GM12878 (cell line): Measurements from ENCODE around the gene GPC6. TPM values are rescaled to one million over a fixed set of nuclear protein-coding genes. Genes with fewer than 3 reads are reported as not detected.

Experiments
- ATAC-seq: fragments of 200-7000 bp; cut with Tn5 transposase; 3 replicates; pipeline ENCODE4 v1.9.1; 2020; ENCODE audit warnings: mild to moderate bottlenecking, moderate library complexity
- BruUV-seq: library from RNA; stranded (reverse); fragments of 400-500 nt; replicated peaks from 2 replicates; lab custom pipeline; 2021; lab: Mats Ljungman, UMichigan
- CTCF ChIA-PET: fragments of 300-600 bp; sonication (Branson Sonifier 250); formaldehyde crosslinking; extraction: SDS; loops from one replicate; lab custom pipeline; 2021; ENCODE audit warnings: inconsistent platforms; lab: Yijun Ruan, JAX
- POLR2A ChIA-PET: fragments of 350-600 bp; formaldehyde crosslinking; extraction: SDS; loops from one replicate; lab custom pipeline; 2021; ENCODE audit warnings: inconsistent platforms; lab: Charles Lee
- RAD21 ChIA-PET: fragments of 300-600 bp; sonication (Branson Sonifier 250); formaldehyde crosslinking; loops from one replicate; lab custom pipeline; 2023; ENCODE audit warnings: antibody characterized with exemption; ENCODE audit not compliant: unreplicated experiment; lab: Charles Lee
- SMC1A ChIA-PET: fragments of 300-600 bp; sonication (Branson Sonifier 250); formaldehyde crosslinking; loops from one replicate; lab custom pipeline; 2023; ENCODE audit not compliant: unreplicated experiment, uncharacterized antibody; lab: Charles Lee
- DNase-seq: peaks from one replicate; pipeline ENCODE4 v3.0.0-alpha.2; 2011; ENCODE audit warnings: low read depth, low spot score
- FAIRE-seq: peaks from 3 replicates; lab custom pipeline; 2011; peaks lifted over from hg19 to GRCh38; lab: Jason Lieb, UNC
- H2AFZ ChIP-seq: 2 replicates; pipeline ENCODE4 v1.6.0; 2011; ENCODE audit warnings: low read depth, low read length, control low read depth; ENCODE audit not compliant: control insufficient read depth
- H3K27ac ChIP-seq: 2 replicates; pipeline ENCODE4 v1.5.1; 2011; ENCODE audit warnings: control low read depth; ENCODE audit not compliant: control insufficient read depth, insufficient read depth
- H3K27me3 ChIP-seq, 2 experiments: replicated peaks in 1 of 2; 2 replicates each; pipeline versions ENCODE4 v1.6.0 to v1.6.1; 2011; ENCODE audit warnings: low read length in 1 of 2; ENCODE audit not compliant: control insufficient read depth in 2 of 2, insufficient read depth in 2 of 2
- H3K36me3 ChIP-seq, 2 experiments: 2 replicates each; pipeline ENCODE4 v1.5.1; 2011; ENCODE audit warnings: low read length in 1 of 2; ENCODE audit not compliant: control insufficient read depth in 2 of 2, insufficient read depth in 2 of 2
- H3K4me1 ChIP-seq: 2 replicates; pipeline ENCODE4 v1.6.1; 2011; ENCODE audit warnings: mild to moderate bottlenecking, low read length, moderate library complexity, mixed read lengths; ENCODE audit not compliant: control insufficient read depth, insufficient read depth
- H3K4me2 ChIP-seq: 2 replicates; pipeline ENCODE4 v1.6.0; 2011; ENCODE audit warnings: control low read depth; ENCODE audit not compliant: control insufficient read depth, insufficient read depth
- H3K4me3 ChIP-seq: fragments of 200-600 bp; sonication (generic); 2 replicates; pipeline ENCODE4 v1.5.1; 2016
- H3K79me2 ChIP-seq: 2 replicates; pipeline ENCODE4 v1.6.0; 2011; ENCODE audit warnings: low read length; ENCODE audit not compliant: control insufficient read depth, insufficient read depth
- H3K9ac ChIP-seq: 2 replicates; pipeline ENCODE4 v1.8.0; 2011; ENCODE audit warnings: low read length, control low read depth, mixed read lengths; ENCODE audit not compliant: control insufficient read depth, insufficient read depth
- H3K9me3 ChIP-seq: replicated peaks from 3 replicates; pipeline ENCODE4 v1.5.1; 2011; ENCODE audit warnings: mild to moderate bottlenecking, low read length; ENCODE audit not compliant: control insufficient read depth, insufficient read depth
- H4K20me1 ChIP-seq: 2 replicates; pipeline ENCODE4 v1.6.0; 2011; ENCODE audit not compliant: control insufficient read depth, insufficient read depth
- BMI1 ChIP-seq: fragments of 450-650 bp; IDR thresholded peaks from 2 replicates; pipeline ENCODE4 v1.6.1; 2016; ENCODE audit warnings: mild to moderate bottlenecking, moderate library complexity, borderline replicate concordance
- EP300 ChIP-seq, 2 experiments: fragments of 150-350 bp in 1 of 2; IDR thresholded peaks; 2 replicates each; pipeline ENCODE4 v1.6.1; 2011 to 2012; ENCODE audit warnings: low read depth in 2 of 2, low read length in 2 of 2, borderline replicate concordance in 1 of 2, improper control_type of control experiment in 1 of 2, inconsistent platforms in 1 of 2; ENCODE audit not compliant: control insufficient read depth in 1 of 2
- NR2C1 ChIP-seq: fragments of 450-650 bp; IDR thresholded peaks from 2 replicates; pipeline ENCODE4 v1.6.1; 2017; ENCODE audit warnings: antibody characterized with exemption, mild to moderate bottlenecking, moderate library complexity
- REST ChIP-seq: IDR thresholded peaks from 2 replicates; pipeline ENCODE4 v1.6.1; 2012; ENCODE audit warnings: mild to moderate bottlenecking, low read depth, low read length
- SRF ChIP-seq, 2 experiments: IDR thresholded peaks; 2 replicates each; pipeline ENCODE4 v1.6.1; 2011; ENCODE audit warnings: low read depth in 2 of 2, low read length in 2 of 2, mild to moderate bottlenecking in 1 of 2, moderate library complexity in 1 of 2
- SUPT20H ChIP-seq: IDR thresholded peaks from 2 replicates; pipeline ENCODE4 v1.6.1; 2011; ENCODE audit warnings: low read depth, mild to moderate bottlenecking, low read length, moderate library complexity, borderline replicate concordance; ENCODE audit not compliant: control insufficient read depth
- USF1 ChIP-seq: IDR thresholded peaks from 2 replicates; pipeline ENCODE4 v1.6.1; 2011; ENCODE audit warnings: borderline replicate concordance, low read depth, mild to moderate bottlenecking, moderate library complexity, mixed read lengths, low read length; ENCODE audit not compliant: insufficient read depth; ENCODE audit errors: extremely low read length
- ZBED1 ChIP-seq: IDR thresholded peaks from 2 replicates; pipeline ENCODE4 v1.6.1; 2016; ENCODE audit warnings: borderline replicate concordance
- WGBS: methylation state at CpG from one replicate; pipeline ENCODE4 v1.1.6; 2016; ENCODE audit warnings: low lambda C conversion rate; ENCODE audit not compliant: insufficient replicate concordance, insufficient coverage; ENCODE audit errors: missing lambda C conversion rate; 5-methylcytosine and 5-hydroxymethylcytosine counted together
- in situ Hi-C: fragments of 300-500 bp; cut with MboI; formaldehyde crosslinking; loops from 9 replicates; pipeline ENCODE4 v1.14.3; 2018; ENCODE audit warnings: mixed read lengths
- intact Hi-C: fragments of 100-400 bp; cut with micrococcal nuclease; formaldehyde crosslinking; loops from one replicate; pipeline ENCODE4 v1.14.2; 2022; ENCODE audit not compliant: unreplicated experiment
- polyA plus RNA-seq, 11 experiments: library from polyadenylated mRNA; depleted of rRNA in 4 of 11; unstranded in 6 of 11; stranded (reverse) in 5 of 11; fragments of >200 nt; fragmentation: Nextera tagmentation in 4 of 11; fragmentation: Illumina TruSeq in 1 of 11; extraction: Ambion mirVana in 4 of 11; extraction: Trizol in 1 of 11; gene quantifications; 1 replicate in 1 of 11; 2 replicates in 10 of 11; pipeline versions ENCODE4 v1.2.1 to v1.2.3, GENCODE V29; 2011 to 2016; ENCODE audit warnings: inconsistent platforms in 2 of 11, missing spikeins in 2 of 11, low read depth in 1 of 11
- total RNA-seq, 4 experiments: library from RNA; depleted of rRNA in 3 of 4; stranded (reverse); fragments of >200 nt in 3 of 4; fragmentation: Illumina TruSeq in 1 of 4; extraction: Trizol in 1 of 4; gene quantifications; 2 replicates each; pipeline versions ENCODE4 v1.2.1 to v1.2.3, GENCODE V29; 2013 to 2021
- TF ChIP-seq, protein P1 (sequence below): fragments of 450-650 bp; IDR thresholded peaks from 2 replicates; pipeline ENCODE4 v1.6.1; 2016; ENCODE audit warnings: mild to moderate bottlenecking

Gene GPC6
- total and polyA plus RNA-seq, 10 of the 15 experiments (the other 5 are each of a cell fraction or from before 2014, with no cell fraction given) = 0.03 to 0.04 (median 0.03) TPM; not detected in 7

DNA sequence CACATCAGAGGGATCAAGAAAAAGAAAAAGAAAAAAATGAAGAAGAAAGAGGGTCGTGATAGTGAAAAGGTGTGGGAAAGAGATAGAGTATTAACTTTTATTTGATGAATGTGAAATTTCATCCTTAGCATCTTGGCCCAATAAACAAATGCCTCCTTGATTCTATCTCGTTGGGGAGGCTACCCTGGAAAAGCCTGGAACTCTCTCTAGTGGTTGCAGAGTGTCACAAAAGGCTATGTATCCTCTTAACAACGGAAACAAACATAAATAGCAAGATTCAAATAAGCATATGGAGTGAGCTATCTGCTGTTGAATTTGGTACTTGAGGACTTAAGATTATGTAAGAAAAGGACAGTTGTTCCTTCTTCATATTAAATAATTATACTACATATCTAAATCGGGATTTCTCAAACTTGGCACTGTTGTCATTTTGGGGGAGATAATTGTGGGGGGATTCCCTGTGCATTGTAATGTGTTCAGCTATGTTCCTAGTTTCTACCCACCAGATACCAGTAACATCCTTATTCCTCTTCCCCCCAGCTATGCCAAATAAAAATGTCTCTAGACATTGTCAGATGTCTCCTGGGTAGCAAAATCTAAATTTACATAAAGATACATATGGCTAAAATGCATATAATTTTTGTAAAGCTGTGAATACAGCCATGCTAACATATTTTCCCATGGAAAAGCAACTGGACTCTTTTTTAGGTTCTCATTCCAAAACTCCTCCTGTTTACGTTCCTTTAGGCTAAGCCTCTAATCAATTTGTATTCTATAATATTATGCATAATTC is 695.7 kb downstream of the GPC6 start:
- H3K27ac ChIP-seq = no peak overlapping the region
- H3K79me2 ChIP-seq = no peaks in the 10 kb centered on the region
- ATAC-seq (no peak), FAIRE-seq (no peak), DNase-seq (no peak)
- intact Hi-C loops (no loop called here), in situ Hi-C loops (no loop called here)
- SMC1A ChIA-PET = no interaction called here
- no peak overlapping the region for H3K4me2 ChIP-seq
- H3K9me3 ChIP-seq = no peaks in the 10 kb centered on the region
- RAD21 ChIA-PET = no interaction called here
- TF ChIP-seq NR2C1 = no peak
- no peak for TF ChIP-seq ZBED1
- no peak for TF ChIP-seq USF1
- TF ChIP-seq, protein P1, sequence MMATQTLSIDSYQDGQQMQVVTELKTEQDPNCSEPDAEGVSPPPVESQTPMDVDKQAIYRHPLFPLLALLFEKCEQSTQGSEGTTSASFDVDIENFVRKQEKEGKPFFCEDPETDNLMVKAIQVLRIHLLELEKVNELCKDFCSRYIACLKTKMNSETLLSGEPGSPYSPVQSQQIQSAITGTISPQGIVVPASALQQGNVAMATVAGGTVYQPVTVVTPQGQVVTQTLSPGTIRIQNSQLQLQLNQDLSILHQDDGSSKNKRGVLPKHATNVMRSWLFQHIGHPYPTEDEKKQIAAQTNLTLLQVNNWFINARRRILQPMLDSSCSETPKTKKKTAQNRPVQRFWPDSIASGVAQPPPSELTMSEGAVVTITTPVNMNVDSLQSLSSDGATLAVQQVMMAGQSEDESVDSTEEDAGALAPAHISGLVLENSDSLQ = no peak
- no peak for TF ChIP-seq EP300 (IDR thresholded peaks at IDR 0.05; ENCODE audit: borderline replicate concordance in 1 of 2, control insufficient read depth in 1 of 2, low read depth in 2 of 2, low read length in 2 of 2)
- TF ChIP-seq REST = no peak
- TF ChIP-seq BMI1 = no peak
- TF ChIP-seq SUPT20H = no peak
- TF ChIP-seq SRF (IDR thresholded peaks at IDR 0.05; ENCODE audit: low read depth in 2 of 2, low read length in 2 of 2) = no peak
- H4K20me1 ChIP-seq = no peaks in the 10 kb centered on the region
- CTCF ChIA-PET = no interaction called here
- POLR2A ChIA-PET = no interaction called here
- H2AFZ ChIP-seq = no peak overlapping the region
- H3K9ac ChIP-seq = no peak overlapping the region
- WGBS = 8% methylated on average over 5 of the region's 5 CpGs
- H3K4me3 ChIP-seq = no peak overlapping the region
- H3K36me3 ChIP-seq = no peaks in the 10 kb centered on the region
- H3K27me3 ChIP-seq = no peaks in the 10 kb centered on the region
- H3K4me1 ChIP-seq = no peaks in the 10 kb centered on the region
- no TSS peak for BruUV-seq
